ENCODE results near the gene LRP11.

LRP11 gene

DNA sequence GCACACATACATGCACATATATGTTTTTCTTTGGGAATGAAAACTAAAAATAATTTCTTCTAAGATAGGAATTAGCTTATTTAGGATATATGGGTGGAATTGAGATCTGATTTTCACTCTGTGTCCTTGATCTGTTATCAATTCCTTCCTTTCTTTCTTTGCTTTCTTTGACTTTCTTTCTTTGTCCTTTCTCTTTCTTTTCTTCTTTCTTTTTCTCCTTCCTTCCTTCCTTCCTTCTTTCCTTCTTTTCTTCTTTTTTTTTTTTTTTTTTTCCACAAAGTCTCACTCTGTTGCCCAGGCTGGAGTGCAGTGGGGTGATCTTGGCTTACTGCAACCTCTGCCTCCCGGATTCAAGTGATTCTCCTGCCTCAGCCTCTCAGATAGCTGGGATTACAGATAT lies 86.5 kb downstream of the LRP11 start:
- no peak for DNase-seq

DNA sequence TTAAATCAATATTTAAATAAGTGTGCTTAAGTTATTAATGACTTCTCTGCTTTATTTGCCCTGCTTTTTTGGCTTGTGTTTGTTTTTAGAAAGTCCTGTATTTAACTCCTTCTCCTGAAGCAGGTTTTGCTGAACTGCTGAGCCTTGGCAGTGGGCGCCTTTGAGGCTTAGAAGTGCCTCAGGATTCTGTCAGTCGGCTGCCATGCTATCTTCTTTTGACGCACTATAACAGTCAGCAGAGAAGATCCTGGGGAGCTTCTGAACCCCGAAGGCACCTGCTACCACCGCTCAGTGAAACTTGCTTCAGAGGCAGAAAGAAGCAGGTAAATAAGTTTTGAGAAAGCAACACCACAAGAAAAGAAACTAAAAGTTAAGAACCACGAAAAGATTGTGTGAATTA lies 92.2 kb downstream of the LRP11 start:
- no peak for DNase-seq

DNA sequence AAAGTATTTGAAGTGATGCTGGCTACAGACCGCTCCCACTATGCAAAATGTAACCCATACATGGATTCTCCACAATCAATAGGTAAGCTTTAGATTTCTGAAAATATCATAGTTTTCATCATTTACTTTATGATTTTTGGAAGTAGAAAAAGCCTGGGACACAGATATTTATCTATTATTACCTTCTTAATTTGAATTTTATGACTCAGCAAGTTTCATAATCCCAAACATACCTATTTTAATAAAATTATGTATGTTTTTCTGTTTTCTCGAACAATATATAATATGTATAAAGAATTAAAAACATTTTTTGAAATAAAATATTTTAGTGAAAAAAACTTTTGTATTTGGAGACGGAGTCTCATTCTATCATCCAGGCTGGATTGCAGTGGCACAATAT lies 93.0 kb downstream of the LRP11 start:
- no peak for DNase-seq

DNA sequence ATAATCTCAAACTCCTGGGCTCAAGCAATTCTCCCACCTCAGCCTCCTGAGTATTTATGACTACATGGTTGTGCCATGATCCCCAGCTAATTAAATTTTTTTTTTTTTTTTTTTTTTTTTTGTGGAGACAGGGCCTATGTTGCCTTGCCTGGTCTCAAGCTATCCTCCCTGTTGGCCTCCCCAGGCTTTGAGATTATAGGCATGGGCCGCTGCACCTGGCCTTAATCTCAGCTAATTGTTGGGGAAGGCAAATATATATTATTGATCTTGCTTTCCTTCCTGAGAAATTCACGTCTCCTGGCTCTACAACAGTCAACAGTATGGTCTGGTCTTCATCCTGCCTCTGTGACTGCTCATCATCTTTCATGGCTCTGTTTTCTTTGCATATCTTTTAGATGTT lies 94.5 kb downstream of the LRP11 start:
- no peak for DNase-seq
